Activated naive CD4-positive, alpha-beta T cell treated with anti-CD3 and anti-CD28 coated beads, Interleukin-2, amount 10 ng/mL, durations not matched to agents 7 days and 5 days (primary cell): ENCODE results near the gene KCNN3.
"Not testable (repeated sequence)": the region's sequence is repeated elsewhere in the genome, so short reads cannot be mapped to it uniquely, and the experiment has no call there.

Source experiments
- CTCF ChIA-PET: fragments of 350-600 bp; sonication (Branson Sonifier 250); formaldehyde crosslinking; loops from one replicate; lab custom pipeline; 2021; ENCODE audit warnings: antibody characterized with exemption; lab: Charles Lee
- DNase-seq: peaks from one replicate; pipeline ENCODE4 v3.0.0-alpha.2; 2020
- H3K27ac Mint-ChIP-seq: one replicate; pipeline ENCODE4 v1.8.0; 2021; ENCODE audit warnings: mild to moderate bottlenecking, moderate library complexity, mixed read lengths
- H3K27me3 Mint-ChIP-seq: one replicate; pipeline ENCODE4 v1.8.0; 2021; ENCODE audit warnings: mild to moderate bottlenecking, mixed read lengths
- H3K36me3 Mint-ChIP-seq: one replicate; pipeline ENCODE4 v1.8.0; 2021; ENCODE audit warnings: mixed read lengths
- H3K4me1 Mint-ChIP-seq: one replicate; pipeline ENCODE4 v1.8.0; 2021; ENCODE audit warnings: mixed read lengths
- H3K4me3 Mint-ChIP-seq: one replicate; pipeline ENCODE4 v1.8.0; 2021; ENCODE audit warnings: mild to moderate bottlenecking, moderate library complexity, mixed read lengths
- H3K9me3 Mint-ChIP-seq: one replicate; pipeline ENCODE4 v1.8.0; 2021; ENCODE audit warnings: mixed read lengths

KCNN3 gene

GRCh38 chr1:154703170-154703569, 166.9 kb downstream of the KCNN3 start:
- Mint-ChIP-seq H3K9me3 (no peaks in the 10 kb centered on the region), H3K4me3 (no peak overlapping the region), H3K36me3 (no peaks in the 10 kb centered on the region), H3K27ac (no peak overlapping the region), H3K27me3 (peaks cover 18% of the 10 kb centered on the region), H3K4me1 (no peaks in the 10 kb centered on the region)
- DNase-seq = no peak
- CTCF ChIA-PET = no interaction called here

GRCh38 chr1:154698320-154699096, 171.6 kb downstream of the KCNN3 start:
- CTCF ChIA-PET = interaction anchor here (0.6 kb wide), 1 partner anchor 36 kb away, joined by 3 read pairs; no protein-coding TSS in a partner anchor
- Mint-ChIP-seq H3K36me3 (no peaks in the 10 kb centered on the region), H3K9me3 (no peaks in the 10 kb centered on the region), H3K4me1 (no peaks in the 10 kb centered on the region), H3K27me3 (peaks cover 33% of the 10 kb centered on the region), H3K27ac (no peak overlapping the region), H3K4me3 (no peak overlapping the region)
- no peak for DNase-seq

- no peak overlapping the region for H3K4me3 Mint-ChIP-seq
- no peaks in the 10 kb centered on the region for H3K36me3 Mint-ChIP-seq
- H3K9me3 Mint-ChIP-seq = no peaks in the 10 kb centered on the region
- no peak overlapping the region for H3K27ac Mint-ChIP-seq
- CTCF ChIA-PET = no interaction called here
- H3K4me1 Mint-ChIP-seq = no peaks in the 10 kb centered on the region
- H3K27me3 Mint-ChIP-seq = peaks cover 28% of the 10 kb centered on the region
- no peak for DNase-seq
Observed at GRCh38 chr1:154697710-154698109, 172.4 kb downstream of the KCNN3 start.

- CTCF ChIA-PET = no interaction called here
- H3K36me3 Mint-ChIP-seq = no peaks in the 10 kb centered on the region
- H3K4me3 Mint-ChIP-seq = no peak overlapping the region
- peaks cover 28% of the 10 kb centered on the region for H3K27me3 Mint-ChIP-seq
- no peak overlapping the region for H3K27ac Mint-ChIP-seq
- H3K9me3 Mint-ChIP-seq = no peaks in the 10 kb centered on the region
- no peaks in the 10 kb centered on the region for H3K4me1 Mint-ChIP-seq
- DNase-seq = no peak
Observed at GRCh38 chr1:154696456-154696855, 173.6 kb downstream of the KCNN3 start.

- no peaks in the 10 kb centered on the region for H3K4me1 Mint-ChIP-seq
- H3K9me3 Mint-ChIP-seq = no peaks in the 10 kb centered on the region
- CTCF ChIA-PET = no interaction called here
- no peak for DNase-seq
- no peaks in the 10 kb centered on the region for H3K36me3 Mint-ChIP-seq
- H3K27ac Mint-ChIP-seq = no peak overlapping the region
- H3K4me3 Mint-ChIP-seq = no peak overlapping the region
- H3K27me3 Mint-ChIP-seq = peaks cover 31% of the 10 kb centered on the region
Observed at GRCh38 chr1:154695985-154696384, 174.1 kb downstream of the KCNN3 start.

GRCh38 chr1:154694995-154695394, 175.1 kb downstream of the KCNN3 start:
- CTCF ChIA-PET = no interaction called here
- H3K27ac Mint-ChIP-seq = no peak overlapping the region
- no peaks in the 10 kb centered on the region for H3K36me3 Mint-ChIP-seq
- H3K4me3 Mint-ChIP-seq = no peak overlapping the region
- H3K4me1 Mint-ChIP-seq = no peaks in the 10 kb centered on the region
- H3K27me3 Mint-ChIP-seq = peaks cover 39% of the 10 kb centered on the region
- no peak for DNase-seq
- H3K9me3 Mint-ChIP-seq = no peaks in the 10 kb centered on the region

- Mint-ChIP-seq H3K4me3 (no peak overlapping the region), H3K4me1 (no peaks in the 10 kb centered on the region), H3K27me3 (peaks cover 35% of the 10 kb centered on the region), H3K27ac (no peak overlapping the region), H3K36me3 (no peaks in the 10 kb centered on the region), H3K9me3 (no peaks in the 10 kb centered on the region)
- CTCF ChIA-PET = no interaction called here
- no peak for DNase-seq
Observed at GRCh38 chr1:154689083-154689482, 181.0 kb downstream of the KCNN3 start.

- Mint-ChIP-seq H3K27me3 (peaks cover 40% of the 10 kb centered on the region), H3K27ac (no peak overlapping the region), H3K9me3 (no peaks in the 10 kb centered on the region), H3K36me3 (no peaks in the 10 kb centered on the region), H3K4me1 (no peaks in the 10 kb centered on the region), H3K4me3 (no peak overlapping the region)
- no peak for DNase-seq
- CTCF ChIA-PET = interaction anchor here (1.4 kb wide), 1 partner anchor 17 kb away, joined by 5 read pairs; no protein-coding TSS in a partner anchor
Observed at GRCh38 chr1:154686507-154686906, 183.6 kb downstream of the KCNN3 start.

- H3K4me3 Mint-ChIP-seq = no peak overlapping the region
- no peaks in the 10 kb centered on the region for H3K4me1 Mint-ChIP-seq
- peaks cover 28% of the 10 kb centered on the region for H3K27me3 Mint-ChIP-seq
- CTCF ChIA-PET = no interaction called here
- no peak for DNase-seq
- H3K27ac Mint-ChIP-seq = no peak overlapping the region
- H3K36me3 Mint-ChIP-seq = peaks cover 2% of the 10 kb centered on the region
- H3K9me3 Mint-ChIP-seq = peaks cover 6% of the 10 kb centered on the region
Observed at GRCh38 chr1:154683820-154684219, 186.3 kb downstream of the KCNN3 start.

- CTCF ChIA-PET = interaction anchor here (3.1 kb wide), 1 partner anchor 13 kb away, joined by 13 read pairs; no protein-coding TSS in a partner anchor
- Mint-ChIP-seq H3K36me3 (peaks cover 2% of the 10 kb centered on the region), H3K27me3 (peaks cover 28% of the 10 kb centered on the region), H3K4me3 (no peak overlapping the region), H3K4me1 (no peaks in the 10 kb centered on the region), H3K27ac (no peak overlapping the region), H3K9me3 (peaks cover 6% of the 10 kb centered on the region)
- no peak for DNase-seq
Observed at GRCh38 chr1:154682254-154682653, 187.8 kb downstream of the KCNN3 start.

- DNase-seq, H3K9me3 Mint-ChIP-seq, CTCF ChIA-PET, H3K36me3 Mint-ChIP-seq, H3K27ac Mint-ChIP-seq, H3K4me3 Mint-ChIP-seq, H3K4me1 Mint-ChIP-seq: not testable (repeated sequence)
- peaks cover 11% of the 10 kb centered on the region for H3K27me3 Mint-ChIP-seq
Observed at GRCh38 chr1:154677844-154678243, 192.2 kb downstream of the KCNN3 start.

GRCh38 chr1:154676847-154677246, 193.2 kb downstream of the KCNN3 start:
- H3K27ac Mint-ChIP-seq, CTCF ChIA-PET, H3K4me3 Mint-ChIP-seq, H3K4me1 Mint-ChIP-seq, H3K9me3 Mint-ChIP-seq, DNase-seq, H3K27me3 Mint-ChIP-seq, H3K36me3 Mint-ChIP-seq: not testable (repeated sequence)

- H3K4me1 Mint-ChIP-seq = peaks cover 15% of the 10 kb centered on the region
- H3K27me3 Mint-ChIP-seq, DNase-seq, H3K27ac Mint-ChIP-seq, CTCF ChIA-PET, H3K4me3 Mint-ChIP-seq, H3K9me3 Mint-ChIP-seq, H3K36me3 Mint-ChIP-seq: not testable (repeated sequence)
Observed at GRCh38 chr1:154674456-154674855, 195.6 kb downstream of the KCNN3 start.

GRCh38 chr1:154672245-154672644, 197.8 kb downstream of the KCNN3 start:
- CTCF ChIA-PET = interaction anchor here (1.0 to 1.7 kb wide), 4 partner anchors 76 to 202 kb away, joined by 3 to 6 read pairs (median 4); no protein-coding TSS in a partner anchor
- H3K4me1 Mint-ChIP-seq = peaks cover 15% of the 10 kb centered on the region
- not testable (repeated sequence) for H3K27me3 Mint-ChIP-seq, H3K27ac Mint-ChIP-seq, H3K4me3 Mint-ChIP-seq, DNase-seq, H3K36me3 Mint-ChIP-seq, H3K9me3 Mint-ChIP-seq

GRCh38 chr1:154671412-154671811, 198.7 kb downstream of the KCNN3 start:
- H3K36me3 Mint-ChIP-seq, H3K27me3 Mint-ChIP-seq, DNase-seq, H3K4me3 Mint-ChIP-seq, H3K9me3 Mint-ChIP-seq, H3K27ac Mint-ChIP-seq: not testable (repeated sequence)
- CTCF ChIA-PET = interaction anchor here (0.7 to 5.6 kb wide), 6 partner anchors 77 to 272 kb away, joined by 3 to 50 read pairs (median 5); no protein-coding TSS in a partner anchor
- peaks cover 15% of the 10 kb centered on the region for H3K4me1 Mint-ChIP-seq
